Mucosa of descending colon (tissue), 3 donors: ENCODE data around the gene MBD5. TPM values are rescaled to one million over a fixed set of nuclear protein-coding genes. Genes with fewer than 3 reads are reported as not detected.
"Not testable (repeated sequence)": the region's sequence is repeated elsewhere in the genome, so short reads cannot be mapped to it uniquely, and the experiment has no call there.

Experiments used
- ATAC-seq: fragments of 200-7000 bp; cut with Tn5 transposase; one replicate; pipeline ENCODE4 v1.9.1; 2020; ENCODE audit warnings: mild to moderate bottlenecking, moderate library complexity
- DNase-seq, 3 donors: peaks; one replicate each; pipeline ENCODE4 v3.0.0-alpha.2; 2020
- H3K36me3 ChIP-seq: fragments of 200-600 bp; one replicate; pipeline ENCODE4 v1.8.0; 2021; ENCODE audit warnings: low read depth, mild to moderate bottlenecking
- H3K4me1 ChIP-seq: fragments of 200-600 bp; one replicate; pipeline ENCODE4 v1.8.0; 2021; ENCODE audit warnings: low read depth, mild to moderate bottlenecking
- H3K4me3 ChIP-seq: fragments of 200-600 bp; one replicate; pipeline ENCODE4 v1.8.0; 2021; ENCODE audit warnings: mild to moderate bottlenecking
- H3K9me3 ChIP-seq: fragments of 200-600 bp; one replicate; pipeline ENCODE4 v1.8.0; 2021; ENCODE audit warnings: mild to moderate bottlenecking
- CTCF ChIP-seq: fragments of 200-600 bp; IDR thresholded peaks from one replicate; pipeline ENCODE4 v1.8.0; 2022; ENCODE audit warnings: antibody characterized with exemption, mild to moderate bottlenecking
- intact Hi-C, 2 donors: fragments of 100-400 bp; cut with DNase I in 1 of 2; cut with micrococcal nuclease in 1 of 2; formaldehyde crosslinking; loops; one replicate each; pipeline versions ENCODE4 v1.11.0 to v1.11.1; 2022; cut with DNase I, micrococcal nuclease
- total RNA-seq, 3 donors: library from RNA; stranded (reverse); fragmentation: NEBNext Ultra II Directional in 2 of 3; extraction: Animal tissue kit (Norgen Biotek cat#: 25700) in 2 of 3; gene quantifications; one replicate each; pipeline versions ENCODE4 v1.2.1 to v1.2.4, GENCODE V29; 2021 to 2023
- donor health status: DM: no; HTN: no; CAD: no; lungs with moderate emphysema.
- donor health status: DM: no; HTN: no; CAD: no.
- donor health status: DM: no; HTN: yes; CAD: no.

Gene MBD5
- total RNA-seq, 3 donors from 2014 or later, result 31.8 to 69.8 (median 43.8) TPM

- Histone ChIP-seq H3K4me3 (no peak overlapping the region), H3K9me3 (no peaks in the 10 kb centered on the region), H3K4me1 (no peaks in the 10 kb centered on the region), H3K36me3 (no peaks in the 10 kb centered on the region)
- TF ChIP-seq CTCF, result no peak
- peak in 1 of 3 donors; percentile 29 for DNase-seq
- ATAC-seq, result no peak
- intact Hi-C loops, result no loop called here
Observed at GRCh38 chr2:147989809-147990403, 31.0 kb upstream of the MBD5 start.

DNA sequence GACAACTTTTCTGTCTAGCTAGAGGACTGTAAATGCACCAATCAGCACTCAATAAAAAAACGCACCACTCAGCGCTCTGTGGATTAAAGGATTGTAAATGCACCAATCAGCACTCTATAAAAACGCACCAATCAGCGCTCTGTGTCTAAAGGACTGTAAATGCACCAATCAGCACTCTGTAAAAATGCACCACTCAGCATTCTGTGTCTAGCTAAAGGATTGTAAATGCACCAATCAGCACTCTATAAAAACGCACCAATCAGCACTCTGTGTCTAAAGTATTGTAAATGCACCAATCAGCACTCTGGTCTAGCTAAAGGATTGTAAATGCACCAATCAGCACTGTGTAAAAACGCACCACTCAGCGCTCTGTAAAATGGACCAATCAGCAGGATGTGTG is 25.9 kb upstream of the MBD5 start:
- H3K4me1 ChIP-seq, DNase-seq, H3K36me3 ChIP-seq, H3K9me3 ChIP-seq, ATAC-seq, H3K4me3 ChIP-seq, intact Hi-C loops: not testable (repeated sequence)

GRCh38 chr2:147996828-147997227 is 24.1 kb upstream of the MBD5 start:
- TF ChIP-seq CTCF, result no peak
- Histone ChIP-seq H3K4me3 (no peak overlapping the region), H3K36me3 (no peaks in the 10 kb centered on the region), H3K9me3 (no peaks in the 10 kb centered on the region), H3K4me1 (no peaks in the 10 kb centered on the region)
- intact Hi-C loops, result no loop called here
- DNase-seq (no peak), ATAC-seq (no peak)

GRCh38 chr2:147998203-147998602 is 22.7 kb upstream of the MBD5 start:
- Histone ChIP-seq H3K4me1 (no peaks in the 10 kb centered on the region), H3K4me3 (no peak overlapping the region), H3K9me3 (no peaks in the 10 kb centered on the region), H3K36me3 (no peaks in the 10 kb centered on the region)
- ATAC-seq (no peak), DNase-seq (no peak)
- no peak for TF ChIP-seq CTCF
- intact Hi-C loops, result no loop called here

- Histone ChIP-seq H3K36me3 (no peaks in the 10 kb centered on the region), H3K4me1 (no peaks in the 10 kb centered on the region), H3K4me3 (no peak overlapping the region), H3K9me3 (no peaks in the 10 kb centered on the region)
- ATAC-seq (no peak), DNase-seq (no peak)
- TF ChIP-seq CTCF, result no peak
- intact Hi-C loops, result no loop called here
Observed at GRCh38 chr2:147999126-147999525, 21.8 kb upstream of the MBD5 start.

- no peaks in the 10 kb centered on the region for H3K36me3 ChIP-seq
- DNase-seq (no peak), ATAC-seq (no peak)
- intact Hi-C loops, result no loop called here
- H3K4me1 ChIP-seq, result no peaks in the 10 kb centered on the region
- no peak for TF ChIP-seq CTCF
- H3K4me3 ChIP-seq, result no peak overlapping the region
- H3K9me3 ChIP-seq, result no peaks in the 10 kb centered on the region
Observed at GRCh38 chr2:148000095-148000494, 20.8 kb upstream of the MBD5 start.

DNA sequence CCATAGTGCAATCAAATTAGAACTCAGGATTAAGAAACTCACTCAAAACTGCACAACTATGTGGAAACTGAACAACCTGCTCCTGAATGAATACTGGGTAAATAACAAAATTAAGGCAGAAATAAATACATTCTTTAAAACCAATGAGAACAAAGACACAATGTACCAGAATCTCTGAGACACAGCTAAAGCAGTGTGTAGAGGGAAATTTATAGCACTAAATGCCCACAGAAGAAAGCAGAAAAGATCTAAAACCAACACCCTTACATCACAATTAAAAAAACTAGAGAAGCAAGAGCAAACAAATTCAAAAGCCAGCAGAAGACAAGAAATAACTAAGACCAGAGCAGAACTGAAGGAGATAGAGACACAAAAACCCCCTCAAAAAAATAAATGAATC is 18.5 kb upstream of the MBD5 start:
- intact Hi-C loops, H3K9me3 ChIP-seq, H3K4me3 ChIP-seq, DNase-seq, ATAC-seq, H3K36me3 ChIP-seq, H3K4me1 ChIP-seq: not testable (repeated sequence)
